ENCODE results near the gene ZNF574. TPM values are rescaled to one million over a fixed set of nuclear protein-coding genes. Genes with fewer than 3 reads are reported as not detected.

Gene ZNF574
- polyA plus RNA-seq, 1 of the 3 experiments (the other 2 are of a cell fraction), result 8.5 TPM

- TF ChIP-seq FOXM1 (IDR thresholded peaks at IDR 0.05; ENCODE audit: low read depth), result no peak
- no peak for TF ChIP-seq RCOR1 (IDR thresholded peaks at IDR 0.05; ENCODE audit: low read length)
- TF ChIP-seq YY1 (IDR thresholded peaks at IDR 0.05; ENCODE audit: low read depth), result no peak
- TF ChIP-seq IRF3 (IDR thresholded peaks at IDR 0.05; ENCODE audit: low read depth, low read length), result no peak
- no peak for TF ChIP-seq EZH2phosphoT487 (IDR thresholded peaks at IDR 0.05; ENCODE audit: borderline replicate concordance, low read depth)
- TF ChIP-seq MXI1 (IDR thresholded peaks at IDR 0.05; ENCODE audit: low read depth, low read length), result no peak
- TF ChIP-seq TEAD4 (IDR thresholded peaks at IDR 0.05; ENCODE audit: borderline replicate concordance, insufficient read depth), result no peak
- TF ChIP-seq CTCF (IDR thresholded peaks at IDR 0.05), result no peak
- TF ChIP-seq SMC3 (IDR thresholded peaks at IDR 0.05; ENCODE audit: low read depth, low read length), result no peak
- TF ChIP-seq SIN3A (IDR thresholded peaks at IDR 0.05; ENCODE audit: borderline replicate concordance, low read depth, low read length), result no peak
- TF ChIP-seq USF2 (IDR thresholded peaks at IDR 0.05; ENCODE audit: borderline replicate concordance, low read depth, low read length), result no peak
- TF ChIP-seq GABPA (IDR thresholded peaks at IDR 0.05; ENCODE audit: low read depth), result no peak
- TF ChIP-seq NRF1 (IDR thresholded peaks at IDR 0.05; ENCODE audit: low read depth, low read length), result no peak
- no peak for TF ChIP-seq RFX5 (IDR thresholded peaks at IDR 0.05; ENCODE audit: low read length)
- TF ChIP-seq TCF12 (IDR thresholded peaks at IDR 0.05), result no peak
- no peak for TF ChIP-seq POLR2AphosphoS5 (IDR thresholded peaks at IDR 0.05; ENCODE audit: low read depth, low read length)
- no peak for TF ChIP-seq TAF1 (IDR thresholded peaks at IDR 0.05; ENCODE audit: borderline replicate concordance, low read depth, low read length)
- TF ChIP-seq GATA2 (CRISPR knock-in tag; IDR thresholded peaks at IDR 0.05), result no peak
- TF ChIP-seq ZBTB33 (IDR thresholded peaks at IDR 0.05; ENCODE audit: borderline replicate concordance, low read depth), result no peak
- Histone ChIP-seq H4K20me1 (ENCODE audit: insufficient read depth) (no peaks in the 10 kb centered on the region), H3K36me3 (replicated peaks in 1 of 2; ENCODE audit: control insufficient read depth in 1 of 2, insufficient read depth in 2 of 2, low read length in 1 of 2) (no peaks in the 10 kb centered on the region), H3K27me3 (ENCODE audit: insufficient read depth) (no peaks in the 10 kb centered on the region), H3K4me2 (no peak overlapping the region), H3K9ac (no peak overlapping the region), H3K9me2 (no peaks in the 10 kb centered on the region), H3K79me2 (ENCODE audit: insufficient read depth) (no peaks in the 10 kb centered on the region), H3K4me1 (ENCODE audit: control insufficient read depth in 1 of 2, insufficient read depth in 2 of 2, low read depth in 1 of 2, low read length in 1 of 2) (peaks cover 5 to 16% of the 10 kb centered on the region in 2 experiments; a peak in 3 of 4 replicates), H3F3A (replicated peaks; ENCODE audit: insufficient read depth) (peaks cover 16% of the 10 kb centered on the region), H2AFZ (ENCODE audit: low read depth) (no peak overlapping the region), H3K4me3 (ENCODE audit: low read depth in 2 of 2, low read length in 1 of 2) (no peak overlapping the region), H3K27ac (ENCODE audit: low read depth in 2 of 2, low read length in 1 of 2) (no peak overlapping the region), H3K9me3 (no peaks in the 10 kb centered on the region)
- no peak for DNase-seq
- ChIA-PET CTCF (interaction anchor here (1.0 to 1.2 kb wide), 2 partner anchors 18 to 42 kb away, joined by 3 to 4 read pairs; partner anchors contain the start of gene POU2F2), POLR2A (no interaction called here)
- 75% methylated on average over 9 of the region's 9 CpGs for WGBS (ENCODE audit: low lambda C conversion rate)
Observed at GRCh38 chr19:42090672-42091071, 14.7 kb downstream of the ZNF574 start.
